HTERT RPE-1 (cell line): ENCODE data around the gene TRIM31.
"Not testable (repeated sequence)": the region's sequence is repeated elsewhere in the genome, so short reads cannot be mapped to it uniquely, and the experiment has no call there.

Experiments used
- in situ Hi-C: fragments of 300-500 bp; cut with MboI; formaldehyde crosslinking; loops from 4 replicates; pipeline ENCODE4 v1.14.3; 2020; ENCODE audit warnings: low sequenced_read_pairs

Gene TRIM31

GRCh38 chr6:30118691-30119090 lies 5.8 kb upstream of the TRIM31 start:
- in situ Hi-C loops = not testable (repeated sequence)

- in situ Hi-C loops = no loop called here
These were observed 3.8 kb upstream of the TRIM31 start for GRCh38 chr6:30116724-30117123.

- in situ Hi-C loops = no loop called here
These were observed 951 bp upstream of the TRIM31 start for GRCh38 chr6:30113841-30114240.

GRCh38 chr6:30112402-30112994 lies 392 bp downstream of the TRIM31 start:
- in situ Hi-C loops = no loop called here

GRCh38 chr6:30111266-30111856 lies 1.5 kb downstream of the TRIM31 start:
- in situ Hi-C loops = no loop called here

GRCh38 chr6:30104661-30105060 lies 8.2 kb downstream of the TRIM31 start:
- in situ Hi-C loops = no loop called here

GRCh38 chr6:30103872-30104179 lies 9.1 kb downstream of the TRIM31 start:
- in situ Hi-C loops = no loop called here

- in situ Hi-C loops = no loop called here
These were observed 9.7 kb downstream of the TRIM31 start for GRCh38 chr6:30102970-30103871.

GRCh38 chr6:30102414-30102969 lies 10.4 kb downstream of the TRIM31 start:
- in situ Hi-C loops = no loop called here

GRCh38 chr6:30101444-30102413 lies 11.2 kb downstream of the TRIM31 start:
- in situ Hi-C loops = no loop called here

- in situ Hi-C loops = no loop called here
These were observed 12.1 kb downstream of the TRIM31 start for GRCh38 chr6:30100585-30101443.

- in situ Hi-C loops = no loop called here
These were observed 12.7 kb downstream of the TRIM31 start for GRCh38 chr6:30100154-30100553.

GRCh38 chr6:30097902-30098768 lies 14.8 kb downstream of the TRIM31 start:
- in situ Hi-C loops = no loop called here

- in situ Hi-C loops = no loop called here
These were observed 16.1 kb downstream of the TRIM31 start for GRCh38 chr6:30096829-30097228.

GRCh38 chr6:30093951-30094661 lies 18.8 kb downstream of the TRIM31 start:
- in situ Hi-C loops = no loop called here

- in situ Hi-C loops = no loop called here
These were observed 19.9 kb downstream of the TRIM31 start for GRCh38 chr6:30092852-30093543.

GRCh38 chr6:30091577-30092381 lies 21.1 kb downstream of the TRIM31 start:
- in situ Hi-C loops = no loop called here
